Adrenal gland (tissue), 12 donors: ENCODE data around the gene PER1. TPM values are rescaled to one million over a fixed set of nuclear protein-coding genes. Genes with fewer than 3 reads are reported as not detected.
A peak's percentile ranks its signal among the peaks of the same experiment; 100 is the strongest.

Source experiments
- DNase-seq, 7 donors: peaks; one replicate each; pipeline ENCODE4 v3.0.0-alpha.2; 2019 to 2020
- H3K27ac ChIP-seq, 5 donors: fragments of 200-600 bp; sonication (generic) in 4 of 5; 1 replicate in 3 of 5; 2 replicates in 2 of 5; pipeline versions ENCODE4 v1.5.1 to v1.8.0; 2016 to 2020; ENCODE audit warnings: mild to moderate bottlenecking in 1 of 5
- H3K27me3 ChIP-seq: fragments of 200-600 bp; 2 replicates; pipeline ENCODE4 v1.8.0; 2021
- H3K36me3 ChIP-seq, 2 donors: fragments of 200-600 bp; replicated peaks in 1 of 2; 1 replicate in 1 of 2; 2 replicates in 1 of 2; pipeline versions ENCODE4 v1.5.1 to v1.8.0; 2018 to 2022
- H3K4me1 ChIP-seq, 2 donors: fragments of 200-600 bp; replicated peaks in 1 of 2; 1 replicate in 1 of 2; 2 replicates in 1 of 2; pipeline versions ENCODE4 v1.5.1 to v1.8.0; 2018 to 2021
- H3K4me3 ChIP-seq, 4 donors: fragments of 200-600 bp; sonication (generic) in 3 of 4; one replicate each; pipeline ENCODE4 v1.5.1; 2016 to 2018
- H3K9me3 ChIP-seq, 3 donors: fragments of 200-600 bp; sonication (generic) in 1 of 3; replicated peaks in 1 of 3; 1 replicate in 2 of 3; 2 replicates in 1 of 3; pipeline versions ENCODE4 v1.5.1 to v1.8.0; 2016 to 2021
- CTCF ChIP-seq, 6 experiments: fragments of 450-650 bp in 4 of 6; fragments of 200-600 bp in 2 of 6; sonication (generic) in 1 of 6; IDR thresholded peaks; 1 replicate in 5 of 6; 2 replicates in 1 of 6; pipeline versions ENCODE4 v1.5.1 to v1.8.0; 2016 to 2021; ENCODE audit warnings: antibody characterized with exemption in 6 of 6, mild to moderate bottlenecking in 2 of 6, moderate library complexity in 1 of 6
- POLR2A ChIP-seq, 2 donors: fragments of 450-650 bp; IDR thresholded peaks; one replicate each; pipeline ENCODE4 v1.6.1; 2017; ENCODE audit warnings: antibody characterized with exemption in 2 of 2, mild to moderate bottlenecking in 2 of 2, moderate library complexity in 1 of 2
- WGBS, 4 donors: extraction: QIAGEN DNeasy Blood & Tissue Kit in 2 of 4; methylation state at CpG; one replicate each; pipeline versions ENCODE4 v1.1.5 to v1.1.7; 2013 to 2017; 5-methylcytosine and 5-hydroxymethylcytosine counted together
- intact Hi-C, 2 donors: fragments of 100-400 bp; cut with DNase I; formaldehyde crosslinking; loops; one replicate each; pipeline versions ENCODE4 v1.14.1 to v1.15.0; 2022 to 2023
- polyA plus RNA-seq, 3 donors: library from polyadenylated mRNA; stranded (reverse); fragments of 200-250 nt in 2 of 3; fragments of 350-450 nt in 1 of 3; fragmentation: Illumina TruSeq in 1 of 3; extraction: RNeasy Lipid Tissue Mini Kit (QIAGEN cat#74804) in 1 of 3; gene quantifications; one replicate each; pipeline ENCODE4 v1.2.3, GENCODE V29; 2013 to 2014
- total RNA-seq, 9 donors: library from RNA; depleted of rRNA in 4 of 9; stranded (reverse); fragments of >200 nt in 4 of 9; fragments of 120-200 nt in 1 of 9; fragmentation: NEBNext Ultra II Directional in 1 of 9; extraction: Animal tissue kit (Norgen Biotek cat#: 25700) in 1 of 9; gene quantifications; one replicate each; pipeline versions ENCODE4 v1.1.0 to v1.2.4, GENCODE V29; 2013 to 2023
- donor health status: healthy with polysubstance abuse.
- donor health status: Bipolar disorder and iron deficiency.
- donor health status: DM: yes; HTN: yes; CAD: no.
- donor health status: DM: no; HTN: no; CAD: no.
- donor health status: DM: no; HTN: no; CAD: no.
- donor health status: DM: yes; HTN: yes; CAD: no.

Gene PER1
- total and polyA plus RNA-seq, 12 donors = 9.9 to 360 (median 108) TPM

GRCh38 chr17:8149419-8150193 is 2.6 kb downstream of the PER1 start:
- Histone ChIP-seq H3K9me3 (no peaks in the 10 kb centered on the region), H3K36me3 (peaks cover 0 to 66% of the 10 kb centered on the region in 2 donors), H3K27me3 (no peaks in the 10 kb centered on the region), H3K4me3 (no peak overlapping the region), H3K4me1 (peaks cover 29 to 48% of the 10 kb centered on the region in 2 donors), H3K27ac (peak overlapping the region in 4 of 5 donors; percentile 99 to 100 (median 100))
- DNase-seq = peak in 3 of 7 donors; percentile 42 to 66 (median 53)
- WGBS, 4 donors = 87 to 91% (median 88%) methylated on average over 16 to 29 of the region's 29 CpGs
- TF ChIP-seq POLR2A (IDR thresholded peaks at IDR 0.05) (no peak), CTCF (IDR thresholded peaks at IDR 0.05) (no peak)
- intact Hi-C loops = no loop called here

GRCh38 chr17:8148560-8148959 is 3.6 kb downstream of the PER1 start:
- peak in 1 of 7 donors; percentile 53 for DNase-seq
- no peak overlapping the region for H3K4me3 ChIP-seq
- H3K4me1 ChIP-seq = peaks cover 25 to 43% of the 10 kb centered on the region in 2 donors
- H3K27me3 ChIP-seq = no peaks in the 10 kb centered on the region
- H3K27ac ChIP-seq = peak overlapping the region in 3 of 5 donors; percentile 14 to 81 (median 76)
- TF ChIP-seq POLR2A (IDR thresholded peaks at IDR 0.05) = no peak
- no peak for TF ChIP-seq CTCF (IDR thresholded peaks at IDR 0.05)
- no peaks in the 10 kb centered on the region for H3K9me3 ChIP-seq
- intact Hi-C loops = no loop called here
- 69 to 82% (median 79%) methylated on average over 4 to 13 of the region's 13 CpGs for WGBS, 4 donors
- H3K36me3 ChIP-seq = peaks cover 0 to 76% of the 10 kb centered on the region in 2 donors

GRCh38 chr17:8147805-8148404 is 4.3 kb downstream of the PER1 start:
- H3K36me3 ChIP-seq = peaks cover 0 to 80% of the 10 kb centered on the region in 2 donors
- no peak for TF ChIP-seq CTCF (IDR thresholded peaks at IDR 0.05)
- no peak for TF ChIP-seq POLR2A (IDR thresholded peaks at IDR 0.05)
- H3K9me3 ChIP-seq = no peaks in the 10 kb centered on the region
- H3K4me3 ChIP-seq = no peak overlapping the region
- no peaks in the 10 kb centered on the region for H3K27me3 ChIP-seq
- peaks cover 18 to 37% of the 10 kb centered on the region in 2 donors for H3K4me1 ChIP-seq
- DNase-seq = peak in 1 of 7 donors; percentile 51
- 72 to 88% (median 84%) methylated on average over 7 to 13 of the region's 13 CpGs for WGBS, 4 donors
- intact Hi-C loops = no loop called here
- peak overlapping the region in 4 of 5 donors; percentile 6 to 81 (median 48) for H3K27ac ChIP-seq

GRCh38 chr17:8147141-8147804 is 4.9 kb downstream of the PER1 start:
- DNase-seq = peak in 3 of 7 donors; percentile 39 to 54 (median 48)
- peaks cover 14 to 32% of the 10 kb centered on the region in 2 donors for H3K4me1 ChIP-seq
- intact Hi-C loops = no loop called here
- WGBS, 4 donors = 72 to 79% (median 77%) methylated on average over 13 to 26 of the region's 26 CpGs
- H3K27me3 ChIP-seq = no peaks in the 10 kb centered on the region
- peaks cover 0 to 85% of the 10 kb centered on the region in 2 donors for H3K36me3 ChIP-seq
- no peak overlapping the region for H3K4me3 ChIP-seq
- H3K27ac ChIP-seq = peak overlapping the region in 4 of 5 donors; percentile 6 to 81 (median 48)
- no peaks in the 10 kb centered on the region for H3K9me3 ChIP-seq
- no peak for TF ChIP-seq CTCF (IDR thresholded peaks at IDR 0.05)
- peak in 1 of 2 donors; percentile 21 for TF ChIP-seq POLR2A (IDR thresholded peaks at IDR 0.05)
